Endothelial cell of umbilical vein (primary cell): ENCODE data around the gene TMEM130. TPM values are rescaled to one million over a fixed set of nuclear protein-coding genes. Genes with fewer than 3 reads are reported as not detected.

Experiments
- BruUV-seq: library from RNA; stranded (reverse); fragments of 400-500 nt; replicated peaks from 2 replicates; lab custom pipeline; 2021; lab: Mats Ljungman, UMichigan
- CTCF ChIA-PET: fragments of 300-600, 350-600 bp; sonication (Branson Sonifier 250); formaldehyde crosslinking; loops from one replicate; lab custom pipeline; 2021; ENCODE audit warnings: antibody characterized with exemption, inconsistent platforms; lab: Charles Lee
- POLR2A ChIA-PET: fragments of 300-600, 350-600 bp; sonication (Branson Sonifier 250); formaldehyde crosslinking; loops from one replicate; lab custom pipeline; 2021; ENCODE audit warnings: antibody characterized with exemption, inconsistent platforms; lab: Charles Lee
- DNase-seq: peaks from one replicate; pipeline ENCODE4 v3.0.0-alpha.2; 2011; ENCODE audit warnings: low read depth, low spot score
- FAIRE-seq: peaks from 2 replicates; lab custom pipeline; 2011; peaks lifted over from hg19 to GRCh38; lab: Jason Lieb, UNC
- H2AFZ ChIP-seq: 2 replicates; pipeline ENCODE4 v1.6.0; 2012; ENCODE audit warnings: low read depth, low read length, control low read depth, inconsistent platforms
- H3K27ac ChIP-seq: 2 replicates; pipeline ENCODE4 v1.5.1; 2011; ENCODE audit warnings: low read depth, mild to moderate bottlenecking, control low read depth, low read length, moderate library complexity; ENCODE audit not compliant: insufficient read depth
- H3K27me3 ChIP-seq, 2 experiments: 2 replicates each; pipeline versions ENCODE4 v1.6.0 to v1.6.1; 2011; ENCODE audit warnings: low read length in 2 of 2, mixed read lengths in 1 of 2; ENCODE audit not compliant: control insufficient read depth in 2 of 2, insufficient read depth in 2 of 2
- H3K36me3 ChIP-seq, 2 experiments: 2 replicates in 1 of 2; 3 replicates in 1 of 2; pipeline ENCODE4 v1.5.1; 2011; ENCODE audit warnings: low read length in 2 of 2, mild to moderate bottlenecking in 1 of 2, moderate library complexity in 1 of 2; ENCODE audit not compliant: control insufficient read depth in 2 of 2, insufficient read depth in 2 of 2; ENCODE audit errors: extremely low read depth in 1 of 2
- H3K4me1 ChIP-seq: 3 replicates; pipeline ENCODE4 v1.5.1; 2011; ENCODE audit warnings: mild to moderate bottlenecking, low read length; ENCODE audit not compliant: control insufficient read depth, insufficient read depth; ENCODE audit errors: extremely low read depth
- H3K4me2 ChIP-seq: 2 replicates; pipeline ENCODE4 v1.6.1; 2011; ENCODE audit warnings: low read length, control low read depth, mixed read lengths; ENCODE audit not compliant: insufficient read depth
- H3K4me3 ChIP-seq, 3 experiments: fragments of 200-600 bp in 1 of 3; sonication (generic), shearing (Covaris generic) in 1 of 3; replicated peaks in 1 of 3; 2 replicates each; pipeline ENCODE4 v1.5.1; 2011 to 2016; ENCODE audit warnings: control low read depth in 3 of 3, low read length in 3 of 3, mild to moderate bottlenecking in 2 of 3, inconsistent platforms in 1 of 3, low read depth in 1 of 3, moderate library complexity in 1 of 3; ENCODE audit not compliant: insufficient read depth in 1 of 3
- H3K79me2 ChIP-seq: 2 replicates; pipeline ENCODE4 v1.6.0; 2012; ENCODE audit warnings: low read length, inconsistent platforms; ENCODE audit not compliant: control insufficient read depth, insufficient read depth
- H3K9ac ChIP-seq: replicated peaks from 2 replicates; pipeline ENCODE3; 2011; ENCODE audit warnings: low read length, control low read depth; ENCODE audit not compliant: insufficient read depth; ENCODE audit errors: extremely low read depth
- H3K9me1 ChIP-seq: replicated peaks from 3 replicates; pipeline ENCODE4 v1.6.0; 2011; ENCODE audit warnings: mild to moderate bottlenecking, low read length; ENCODE audit not compliant: control insufficient read depth, insufficient read depth; ENCODE audit errors: extremely low read depth
- H3K9me3 ChIP-seq: replicated peaks from 2 replicates; pipeline ENCODE4 v1.5.1; 2012; ENCODE audit warnings: low read length, inconsistent platforms; ENCODE audit not compliant: control insufficient read depth, insufficient read depth
- H4K20me1 ChIP-seq: replicated peaks from 2 replicates; pipeline ENCODE3; 2011; ENCODE audit warnings: mild to moderate bottlenecking, low read length; ENCODE audit not compliant: control insufficient read depth, insufficient read depth; ENCODE audit errors: extremely low read depth
- FOS ChIP-seq: IDR thresholded peaks from 2 replicates; pipeline ENCODE4 v1.6.1; 2011; ENCODE audit warnings: mild to moderate bottlenecking, low read length, moderate library complexity, borderline replicate concordance; ENCODE audit not compliant: insufficient read depth
- GATA2 ChIP-seq: IDR thresholded peaks from 2 replicates; pipeline ENCODE4 v1.7.0; 2011; ENCODE audit warnings: low read depth, mild to moderate bottlenecking, moderate library complexity, mixed read lengths, low read length; ENCODE audit not compliant: insufficient read length, insufficient read depth
- MYC ChIP-seq: IDR thresholded peaks from one replicate; pipeline ENCODE4 v1.6.1; 2011; ENCODE audit warnings: mild to moderate bottlenecking, low read depth, low read length
- POLR2A ChIP-seq: IDR thresholded peaks from 2 replicates; pipeline ENCODE4 v1.6.1; 2012; ENCODE audit warnings: low read depth, mild to moderate bottlenecking, control low read depth, low read length
- POLR2AphosphoS5 ChIP-seq: IDR thresholded peaks from 2 replicates; pipeline ENCODE4 v1.6.1; 2012; ENCODE audit warnings: low read depth, mild to moderate bottlenecking, control low read depth, low read length, moderate library complexity; ENCODE audit not compliant: insufficient read depth
- dilution Hi-C: fragments of 300-500 bp; cut with MboI; formaldehyde crosslinking; loops from one replicate; pipeline ENCODE4 v1.15.0; 2019; ENCODE audit warnings: low sequenced_read_pairs; ENCODE audit not compliant: extremely low pct_ligation_motif_present
- intact Hi-C: fragments of 100-400 bp; cut with micrococcal nuclease; formaldehyde crosslinking; loops from one replicate; pipeline ENCODE4 v1.10.0; 2022
- polyA plus RNA-seq, 4 experiments: library from polyadenylated mRNA; depleted of rRNA in 3 of 4; stranded (reverse) in 3 of 4; unstranded in 1 of 4; fragments of >200 nt; gene quantifications; 2 replicates each; pipeline versions ENCODE4 v1.2.1 to v1.2.3, GENCODE V29; 2011 to 2012; ENCODE audit warnings: missing spikeins in 1 of 4
- total RNA-seq: library from RNA; stranded (reverse); gene quantifications from 2 replicates; pipeline ENCODE4 v1.2.3, GENCODE V29; 2021
- TF ChIP-seq, protein P1 (sequence below), 2 donors: IDR thresholded peaks; 1 replicate in 1 of 2; 2 replicates in 1 of 2; pipeline ENCODE4 v1.5.1; 2011; ENCODE audit warnings: low read length in 2 of 2, mild to moderate bottlenecking in 2 of 2, moderate library complexity in 2 of 2, control low read depth in 1 of 2, inconsistent platforms in 1 of 2, low read depth in 1 of 2; ENCODE audit not compliant: insufficient read depth in 1 of 2; ENCODE audit errors: extremely low read depth in 1 of 2
- TF ChIP-seq, protein P2 (sequence below): IDR thresholded peaks from 2 replicates; pipeline ENCODE4 v1.6.1; 2011; ENCODE audit not compliant: insufficient read depth, insufficient read length

TMEM130 gene
- total and polyA plus RNA-seq, 2 donors (not counting 3 experiments of a cell fraction or from before 2014, with no cell fraction given): not detected

DNA sequence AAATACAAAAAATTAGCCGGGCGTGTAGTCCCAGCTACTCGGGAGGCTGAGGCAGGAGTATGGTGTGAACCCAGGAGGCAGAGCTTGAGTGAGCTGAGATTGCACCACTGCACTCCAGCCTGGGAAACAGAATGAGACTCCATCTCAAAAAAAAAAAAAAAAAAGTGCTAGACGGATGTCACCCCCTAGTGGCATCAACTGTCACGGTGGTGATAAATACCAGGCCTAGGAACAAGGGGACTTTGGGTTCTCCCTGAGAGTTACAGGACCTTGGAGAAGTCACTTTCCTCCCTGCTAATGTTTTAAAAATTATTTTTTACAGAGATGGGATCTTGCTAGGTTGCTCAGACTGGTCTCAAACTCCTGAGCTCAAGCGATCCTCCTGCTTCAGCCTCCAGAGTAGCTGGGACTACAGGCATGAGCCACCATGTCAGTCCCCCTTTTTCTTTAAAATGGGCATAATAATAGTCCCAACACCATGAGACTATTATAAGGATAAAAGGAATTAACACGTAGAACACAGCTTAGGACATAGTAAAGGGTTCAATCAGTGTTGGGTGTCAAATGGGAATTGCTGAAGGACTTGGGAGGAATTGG is 2.6 kb upstream of the TMEM130 start:
- Histone ChIP-seq H3K9ac (no peak overlapping the region), H3K27me3 (peaks cover 20 to 24% of the 10 kb centered on the region in 2 experiments), H3K4me1 (no peaks in the 10 kb centered on the region), H3K4me3 (no peak overlapping the region), H3K36me3 (no peaks in the 10 kb centered on the region), H3K79me2 (no peaks in the 10 kb centered on the region), H4K20me1 (no peaks in the 10 kb centered on the region), H3K4me2 (no peak overlapping the region), H3K9me3 (no peaks in the 10 kb centered on the region), H2AFZ (no peak overlapping the region), H3K9me1 (no peaks in the 10 kb centered on the region), H3K27ac (no peak overlapping the region)
- intact Hi-C loops (loop anchor here (1.0 kb wide), 1 partner anchor 41 kb away; no protein-coding TSS in a partner anchor), dilution Hi-C loops (no loop called here)
- no peak for TF ChIP-seq POLR2AphosphoS5
- TF ChIP-seq, protein P1, sequence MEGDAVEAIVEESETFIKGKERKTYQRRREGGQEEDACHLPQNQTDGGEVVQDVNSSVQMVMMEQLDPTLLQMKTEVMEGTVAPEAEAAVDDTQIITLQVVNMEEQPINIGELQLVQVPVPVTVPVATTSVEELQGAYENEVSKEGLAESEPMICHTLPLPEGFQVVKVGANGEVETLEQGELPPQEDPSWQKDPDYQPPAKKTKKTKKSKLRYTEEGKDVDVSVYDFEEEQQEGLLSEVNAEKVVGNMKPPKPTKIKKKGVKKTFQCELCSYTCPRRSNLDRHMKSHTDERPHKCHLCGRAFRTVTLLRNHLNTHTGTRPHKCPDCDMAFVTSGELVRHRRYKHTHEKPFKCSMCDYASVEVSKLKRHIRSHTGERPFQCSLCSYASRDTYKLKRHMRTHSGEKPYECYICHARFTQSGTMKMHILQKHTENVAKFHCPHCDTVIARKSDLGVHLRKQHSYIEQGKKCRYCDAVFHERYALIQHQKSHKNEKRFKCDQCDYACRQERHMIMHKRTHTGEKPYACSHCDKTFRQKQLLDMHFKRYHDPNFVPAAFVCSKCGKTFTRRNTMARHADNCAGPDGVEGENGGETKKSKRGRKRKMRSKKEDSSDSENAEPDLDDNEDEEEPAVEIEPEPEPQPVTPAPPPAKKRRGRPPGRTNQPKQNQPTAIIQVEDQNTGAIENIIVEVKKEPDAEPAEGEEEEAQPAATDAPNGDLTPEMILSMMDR (IDR thresholded peaks at IDR 0.05; ENCODE audit: extremely low read depth in 1 of 2, insufficient read depth in 1 of 2, low read depth in 1 of 2, low read length in 2 of 2): peak in 1 of 2 donors; percentile 10
- CTCF ChIA-PET: interaction anchor here (1.1 to 2.6 kb wide), 3 partner anchors 9 to 41 kb away, joined by 3 to 14 read pairs (median 4); no protein-coding TSS in a partner anchor
- DNase-seq: no peak
- no TSS peak for BruUV-seq
- FAIRE-seq: no peak
- POLR2A ChIA-PET: no interaction called here

DNA sequence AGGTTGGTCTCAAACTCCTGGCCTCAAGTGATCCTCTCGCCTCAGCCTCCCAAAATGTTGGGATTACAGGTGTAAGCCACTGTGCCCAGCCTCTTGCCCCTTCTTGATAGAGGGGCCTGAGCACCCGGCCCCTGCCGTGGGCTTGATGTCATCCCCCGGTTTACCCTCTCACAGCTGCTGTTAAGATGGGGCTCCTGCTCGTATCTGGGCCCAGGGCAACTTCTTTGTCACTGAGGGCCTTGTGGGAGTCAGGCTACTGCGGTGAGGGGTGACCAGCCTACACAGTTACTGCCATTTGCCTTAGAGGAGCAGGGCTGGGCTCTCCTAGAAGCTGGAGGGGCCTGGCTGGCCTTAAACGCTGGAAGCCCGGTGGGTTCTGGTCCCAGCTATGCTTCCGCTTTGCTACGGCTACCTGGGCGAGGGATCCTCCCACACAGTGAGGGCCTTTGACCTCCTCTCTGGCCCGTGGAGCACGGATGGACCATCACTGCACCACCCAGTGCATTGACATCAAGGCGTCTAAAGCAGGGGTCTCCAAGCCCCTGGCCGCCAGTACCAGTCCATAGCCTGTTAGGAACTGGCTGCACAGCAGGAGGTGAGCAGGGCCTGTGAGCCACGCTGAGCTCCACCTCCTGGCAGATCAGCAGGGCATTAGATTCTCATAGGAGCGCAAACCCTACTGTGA is 1.1 kb upstream of the TMEM130 start:
- Histone ChIP-seq H3K9me3 (no peaks in the 10 kb centered on the region), H3K4me3 (no peak overlapping the region), H2AFZ (no peak overlapping the region), H3K27me3 (peaks cover 23 to 24% of the 10 kb centered on the region in 2 experiments), H3K4me1 (no peaks in the 10 kb centered on the region), H3K27ac (no peak overlapping the region), H3K9me1 (no peaks in the 10 kb centered on the region), H3K36me3 (no peaks in the 10 kb centered on the region), H3K79me2 (no peaks in the 10 kb centered on the region), H3K4me2 (no peak overlapping the region), H3K9ac (no peak overlapping the region), H4K20me1 (no peaks in the 10 kb centered on the region)
- dilution Hi-C loops (no loop called here), intact Hi-C loops (no loop called here)
- no TSS peak for BruUV-seq
- TF ChIP-seq FOS: no peak
- TF ChIP-seq POLR2A: no peak
- no peak for TF ChIP-seq POLR2AphosphoS5
- no peak for TF ChIP-seq MYC
- no peak for TF ChIP-seq GATA2
- TF ChIP-seq, protein P2, sequence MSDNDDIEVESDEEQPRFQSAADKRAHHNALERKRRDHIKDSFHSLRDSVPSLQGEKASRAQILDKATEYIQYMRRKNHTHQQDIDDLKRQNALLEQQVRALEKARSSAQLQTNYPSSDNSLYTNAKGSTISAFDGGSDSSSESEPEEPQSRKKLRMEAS: no peak
- TF ChIP-seq, protein P1 (IDR thresholded peaks at IDR 0.05; ENCODE audit: extremely low read depth in 1 of 2, insufficient read depth in 1 of 2, low read depth in 1 of 2, low read length in 2 of 2): no peak
- POLR2A ChIA-PET: no interaction called here
- CTCF ChIA-PET: interaction anchor here (2.6 kb wide), 1 partner anchor 39 kb away, joined by 14 read pairs; no protein-coding TSS in a partner anchor
- FAIRE-seq: no peak
- no peak for DNase-seq
